Omental fat pad (tissue), 4 donors: ENCODE data around the gene CYP4Z1. TPM values are rescaled to one million over a fixed set of nuclear protein-coding genes. Genes with fewer than 3 reads are reported as not detected.
"Not testable (repeated sequence)": the region's sequence is repeated elsewhere in the genome, so short reads cannot be mapped to it uniquely, and the experiment has no call there.

ENCODE experiments used
- ATAC-seq: fragments of 150-250 bp; one replicate; pipeline ENCODE4 v1.9.1; 2016; ENCODE audit warnings: mild to moderate bottlenecking, moderate library complexity; ENCODE audit not compliant: low FRiP score
- DNase-seq: peaks from one replicate; pipeline ENCODE4 v3.0.0-alpha.2; 2019; ENCODE audit warnings: low spot score
- total RNA-seq, 4 donors: library from RNA; depleted of rRNA; stranded (reverse); fragments of >200 nt; gene quantifications; one replicate each; pipeline ENCODE4 v1.1.0, GENCODE V29; 2016
- TF ChIP-seq, protein P1 (sequence below), 3 donors: fragments of 450-650 bp; IDR thresholded peaks; one replicate each; pipeline ENCODE4 v1.5.1; 2016 to 2017; ENCODE audit warnings: antibody characterized with exemption in 3 of 3, mild to moderate bottlenecking in 3 of 3, moderate library complexity in 2 of 3

Gene CYP4Z1
- total RNA-seq, 4 donors from 2014 or later, result 2.5 to 14.0 (median 4.8) TPM

DNA sequence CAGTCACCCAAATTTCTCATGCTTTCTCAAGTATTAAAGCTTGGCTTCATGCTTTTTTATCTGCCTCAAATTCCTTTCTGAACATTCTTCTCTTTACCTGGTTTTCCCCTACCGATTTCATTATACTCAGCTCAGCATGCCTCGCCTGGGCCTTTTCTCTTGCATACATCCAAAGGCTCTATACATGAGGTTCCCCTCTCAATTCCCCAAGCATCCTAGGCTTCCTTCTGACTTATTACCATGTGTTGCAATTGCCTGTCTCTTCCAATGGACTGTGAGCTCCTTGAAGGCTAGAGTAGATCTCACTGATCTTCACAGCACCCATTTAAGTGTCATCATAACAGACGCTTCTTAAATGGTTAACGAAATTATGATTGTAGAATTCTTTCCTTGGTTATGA, 46.1 kb downstream of the CYP4Z1 start:
- TF ChIP-seq, protein P1, sequence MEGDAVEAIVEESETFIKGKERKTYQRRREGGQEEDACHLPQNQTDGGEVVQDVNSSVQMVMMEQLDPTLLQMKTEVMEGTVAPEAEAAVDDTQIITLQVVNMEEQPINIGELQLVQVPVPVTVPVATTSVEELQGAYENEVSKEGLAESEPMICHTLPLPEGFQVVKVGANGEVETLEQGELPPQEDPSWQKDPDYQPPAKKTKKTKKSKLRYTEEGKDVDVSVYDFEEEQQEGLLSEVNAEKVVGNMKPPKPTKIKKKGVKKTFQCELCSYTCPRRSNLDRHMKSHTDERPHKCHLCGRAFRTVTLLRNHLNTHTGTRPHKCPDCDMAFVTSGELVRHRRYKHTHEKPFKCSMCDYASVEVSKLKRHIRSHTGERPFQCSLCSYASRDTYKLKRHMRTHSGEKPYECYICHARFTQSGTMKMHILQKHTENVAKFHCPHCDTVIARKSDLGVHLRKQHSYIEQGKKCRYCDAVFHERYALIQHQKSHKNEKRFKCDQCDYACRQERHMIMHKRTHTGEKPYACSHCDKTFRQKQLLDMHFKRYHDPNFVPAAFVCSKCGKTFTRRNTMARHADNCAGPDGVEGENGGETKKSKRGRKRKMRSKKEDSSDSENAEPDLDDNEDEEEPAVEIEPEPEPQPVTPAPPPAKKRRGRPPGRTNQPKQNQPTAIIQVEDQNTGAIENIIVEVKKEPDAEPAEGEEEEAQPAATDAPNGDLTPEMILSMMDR (IDR thresholded peaks at IDR 0.05), result no peak
- no peak for ATAC-seq

DNA sequence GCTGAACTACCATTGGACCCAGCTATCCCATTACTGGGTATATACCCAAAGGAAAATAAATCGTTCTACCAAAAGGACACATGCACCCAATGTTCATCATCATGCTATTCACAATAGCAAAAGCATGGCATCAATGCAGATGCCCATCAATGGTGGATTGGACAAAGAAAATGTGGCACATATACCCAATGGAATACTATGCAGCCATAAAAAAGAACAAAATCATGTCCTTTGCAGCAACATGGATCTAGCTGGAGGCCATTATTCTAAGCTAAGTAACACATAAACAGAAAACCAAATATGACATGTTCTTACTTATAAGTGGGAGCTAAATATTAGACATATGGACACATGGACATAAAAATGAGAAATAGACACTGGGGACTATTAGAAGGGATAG, 54.0 kb downstream of the CYP4Z1 start:
- not testable (repeated sequence) for DNase-seq, ATAC-seq

More for the DNA sequence above, 46.1 kb downstream of the CYP4Z1 start:
- DNase-seq, result no peak

DNA sequence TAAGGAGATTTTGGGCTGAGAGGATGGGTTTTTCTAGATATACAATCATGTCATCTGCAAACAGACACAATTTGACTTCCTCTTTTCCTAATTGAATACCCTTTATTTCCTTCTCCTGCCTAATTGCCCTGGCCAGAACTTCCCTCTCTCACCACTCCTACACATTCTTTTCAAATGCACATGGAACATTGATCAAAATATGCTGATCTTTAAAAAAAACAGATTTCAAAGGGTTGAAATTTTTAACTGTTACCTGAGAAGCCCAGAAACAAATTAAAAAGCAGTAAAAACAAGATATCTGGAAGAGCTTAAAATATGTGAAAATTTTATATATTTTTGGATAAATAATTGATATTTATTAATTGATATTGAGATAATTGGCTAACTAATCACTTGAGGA, 57.8 kb downstream of the CYP4Z1 start:
- DNase-seq, ATAC-seq: not testable (repeated sequence)

DNA sequence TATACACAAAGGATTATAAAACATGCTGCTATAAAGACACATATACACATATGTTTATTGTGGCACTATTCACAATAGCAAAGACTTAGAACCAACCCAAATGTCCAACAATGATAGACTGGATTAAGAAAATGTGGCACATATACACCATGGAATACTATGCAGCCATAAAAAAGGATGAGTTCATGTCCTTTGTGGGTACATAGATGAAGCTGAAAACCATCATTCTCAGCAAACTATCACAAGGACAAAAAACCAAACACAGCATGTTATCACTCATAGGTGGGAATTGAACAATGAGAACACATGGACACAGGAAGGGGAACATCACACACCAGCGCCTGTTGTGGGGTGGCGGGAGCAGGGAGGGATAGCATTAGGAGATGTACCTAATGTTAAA, 60.0 kb downstream of the CYP4Z1 start:
- not testable (repeated sequence) for DNase-seq, ATAC-seq

DNA sequence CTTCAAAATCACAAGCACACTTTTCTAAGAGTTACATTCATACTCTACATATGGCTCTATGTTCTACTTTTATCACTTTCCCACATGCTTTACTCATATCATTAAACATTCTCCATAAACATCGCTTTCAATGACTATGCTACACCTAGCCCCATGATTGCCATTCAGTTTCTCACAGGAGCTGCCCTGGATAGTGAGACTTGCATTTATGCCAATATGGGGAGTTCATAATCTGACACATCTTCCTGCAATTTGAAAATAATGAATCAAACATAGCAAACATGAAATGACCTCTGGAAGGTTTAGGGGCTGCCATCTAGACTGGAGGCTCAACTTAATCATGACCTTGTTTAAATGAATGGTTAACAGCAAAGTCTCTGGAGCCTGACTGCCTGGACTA, 61.2 kb downstream of the CYP4Z1 start:
- TF ChIP-seq, protein P1 (IDR thresholded peaks at IDR 0.05), result no peak
- ATAC-seq (no peak), DNase-seq (no peak)

DNA sequence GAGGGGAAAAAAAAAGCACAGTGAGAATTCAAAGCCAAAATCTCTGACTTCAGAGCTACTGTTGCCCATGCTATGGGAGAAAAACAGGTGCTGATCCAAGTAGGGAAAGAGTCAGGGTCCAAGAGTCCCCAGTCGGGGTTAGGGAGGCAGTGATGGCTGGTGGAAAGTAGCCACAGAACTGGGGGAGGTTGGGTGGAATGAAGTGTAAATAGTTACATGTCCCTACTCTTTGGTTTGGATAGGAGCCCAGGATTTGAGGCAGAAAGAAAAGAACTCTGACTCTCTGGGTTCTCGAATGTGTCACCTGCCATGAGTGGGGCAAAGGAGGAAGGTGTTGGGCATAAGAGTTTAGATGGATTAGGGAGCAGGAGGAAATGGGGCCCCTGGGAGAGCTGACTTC, 61.8 kb downstream of the CYP4Z1 start:
- ATAC-seq, DNase-seq: not testable (repeated sequence)

DNA sequence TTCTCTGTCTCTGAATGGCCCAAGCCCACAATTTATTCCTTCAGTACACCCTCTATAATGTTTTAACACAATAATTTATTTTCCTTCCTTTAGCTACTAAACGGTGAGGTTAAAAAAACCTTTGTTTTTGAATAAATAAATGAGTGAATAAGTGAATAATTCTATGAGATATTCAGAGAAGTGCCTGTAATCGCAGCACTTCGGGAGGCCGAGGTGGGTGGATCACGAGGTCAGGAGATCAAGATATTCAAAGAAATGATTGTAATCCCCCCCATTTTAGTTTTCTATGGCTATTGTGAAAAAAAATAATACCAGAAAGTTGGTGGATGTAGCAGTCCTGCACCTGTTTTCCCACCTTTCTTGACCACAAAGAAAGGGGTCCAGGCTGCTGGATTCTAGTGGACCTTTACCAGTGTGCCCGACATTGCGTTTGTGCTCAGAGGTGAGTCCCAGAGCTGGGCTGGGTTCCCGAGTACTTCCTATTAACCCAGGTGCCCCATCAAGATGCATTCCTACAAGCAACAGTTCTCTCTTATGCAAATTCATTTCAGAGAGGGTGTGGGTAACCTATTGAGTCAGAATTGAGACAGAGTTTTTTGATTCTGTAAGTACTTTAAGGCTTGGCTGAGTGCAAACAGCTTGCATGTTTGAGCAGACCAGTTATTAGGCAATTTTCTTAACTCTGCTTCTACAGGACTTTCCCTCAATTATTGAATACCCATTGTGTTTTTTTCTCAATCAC, 62.6 kb downstream of the CYP4Z1 start:
- ATAC-seq, result not testable (repeated sequence)

DNA sequence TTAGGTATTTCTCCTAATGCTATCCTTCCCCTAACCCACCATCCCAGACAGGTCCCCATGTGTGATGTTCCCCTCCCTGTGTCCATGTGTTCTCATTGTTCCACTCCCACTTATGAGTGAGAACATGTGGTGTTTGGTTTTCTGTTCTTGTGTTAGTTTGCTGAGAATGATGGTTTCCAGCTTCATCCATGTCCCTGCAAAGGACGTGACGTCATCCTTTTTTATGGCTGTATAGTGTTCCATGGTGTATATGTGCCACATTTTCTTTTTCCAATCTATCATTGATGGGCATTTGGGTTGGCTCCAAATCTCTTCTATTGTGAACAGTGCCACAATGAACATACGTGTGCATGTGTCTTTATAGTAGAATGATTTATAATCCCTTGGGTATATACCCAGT, 65.6 kb downstream of the CYP4Z1 start:
- ATAC-seq, DNase-seq: not testable (repeated sequence)

More for the DNA sequence above, 62.6 kb downstream of the CYP4Z1 start:
- DNase-seq, result not testable (repeated sequence)

DNA sequence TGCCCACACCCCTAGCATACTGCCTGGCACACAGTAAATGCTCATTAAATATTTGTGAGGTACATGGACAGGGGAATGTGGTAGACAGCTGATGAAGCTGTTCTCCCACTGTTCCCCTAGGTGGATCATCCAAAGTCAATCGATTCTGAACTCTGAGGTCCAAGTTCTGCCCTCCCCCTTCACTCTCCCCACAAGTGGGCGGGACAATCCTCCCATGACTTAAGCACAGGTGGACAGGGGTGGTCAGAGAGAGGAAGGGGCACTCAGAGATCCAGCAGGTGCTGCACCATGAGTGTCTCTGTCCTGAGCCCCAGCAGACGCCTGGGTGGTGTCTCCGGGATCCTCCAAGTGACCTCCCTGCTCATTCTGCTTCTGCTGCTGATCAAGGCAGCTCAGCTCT, 70.2 kb downstream of the CYP4Z1 start, which contains the start of gene CYP4A22:
Gene CYP4A22, plus strand, starts transcription at position 244 of the 400 bp plus-strand sequence. Its CDS starts 45 bp downstream, at position 289.
- DNase-seq, result no peak
- TF ChIP-seq, protein P1 (IDR thresholded peaks at IDR 0.05), result no peak
- no peak for ATAC-seq

DNA sequence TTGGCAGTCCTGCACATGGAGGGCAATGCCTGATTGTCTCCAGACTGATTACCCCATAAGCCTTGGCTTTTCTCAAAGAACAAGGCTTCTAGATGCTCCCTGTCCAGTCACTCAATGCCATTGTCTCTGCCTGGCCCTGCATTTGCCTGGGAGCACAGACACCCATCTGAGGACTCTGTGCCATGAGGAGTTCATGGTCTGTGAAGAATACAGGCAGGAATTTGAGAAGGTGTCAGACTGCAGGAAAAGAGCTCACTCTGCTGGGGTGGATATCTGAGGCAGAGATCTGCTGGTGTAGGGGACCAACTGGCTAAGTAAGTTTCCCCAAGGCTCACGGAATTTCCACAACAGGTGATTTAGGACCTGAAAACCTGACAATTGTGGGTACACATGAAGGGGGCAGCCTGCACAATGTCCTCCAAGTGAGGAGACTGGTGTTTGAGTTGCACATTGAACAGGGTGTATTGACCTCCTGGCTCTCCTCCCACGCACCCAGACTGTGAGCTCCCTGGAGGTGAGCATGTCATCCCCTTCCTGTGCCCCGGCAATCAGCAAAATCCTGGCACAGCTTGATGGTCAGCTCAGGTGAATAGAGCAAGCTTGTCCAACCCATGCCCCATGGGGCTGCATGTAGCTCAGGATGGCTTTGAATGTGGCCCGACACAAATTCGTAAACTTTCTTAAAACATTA, 71.0 kb downstream of the CYP4Z1 start:
- ATAC-seq, result no peak
- TF ChIP-seq, protein P1 (IDR thresholded peaks at IDR 0.05), result no peak
- no peak for DNase-seq

DNA sequence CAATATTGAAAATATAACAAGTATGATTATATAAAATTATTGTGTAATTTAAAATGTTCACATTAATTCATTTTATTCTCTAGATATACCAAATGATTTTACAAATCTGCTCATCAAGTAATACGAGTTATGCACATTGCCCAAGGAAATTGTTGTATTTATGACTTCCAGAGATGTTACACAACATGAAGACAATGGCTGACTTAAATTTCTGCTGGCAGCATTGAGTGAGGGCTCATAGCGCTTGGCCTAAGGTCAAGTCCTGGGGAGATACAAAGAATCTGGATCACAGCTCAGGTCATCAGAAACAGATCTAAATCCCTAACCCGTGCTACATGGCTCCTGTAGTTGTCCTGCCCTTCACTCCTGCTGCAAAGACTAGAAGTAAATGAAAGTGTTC, 73.3 kb downstream of the CYP4Z1 start:
- not testable (repeated sequence) for ATAC-seq, DNase-seq

DNA sequence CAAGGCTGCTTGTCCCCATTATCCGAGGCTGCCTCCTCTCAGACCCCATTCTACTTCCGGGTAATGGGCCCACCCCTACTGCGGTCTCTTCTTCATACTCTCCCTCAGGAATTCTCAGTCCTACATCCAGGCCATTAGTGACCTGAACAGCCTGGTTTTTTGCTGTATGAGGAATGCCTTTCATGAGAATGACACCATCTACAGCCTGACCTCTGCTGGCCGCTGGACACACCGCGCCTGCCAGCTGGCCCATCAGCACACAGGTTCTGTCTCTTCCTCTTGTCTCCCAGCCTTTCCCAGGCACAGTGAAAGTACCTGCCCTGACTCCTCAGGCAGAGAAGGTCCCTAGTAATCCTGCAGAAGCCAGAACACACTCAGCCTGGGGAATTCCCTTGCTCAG, 76.6 kb downstream of the CYP4Z1 start:
- ATAC-seq, DNase-seq: not testable (repeated sequence)

DNA sequence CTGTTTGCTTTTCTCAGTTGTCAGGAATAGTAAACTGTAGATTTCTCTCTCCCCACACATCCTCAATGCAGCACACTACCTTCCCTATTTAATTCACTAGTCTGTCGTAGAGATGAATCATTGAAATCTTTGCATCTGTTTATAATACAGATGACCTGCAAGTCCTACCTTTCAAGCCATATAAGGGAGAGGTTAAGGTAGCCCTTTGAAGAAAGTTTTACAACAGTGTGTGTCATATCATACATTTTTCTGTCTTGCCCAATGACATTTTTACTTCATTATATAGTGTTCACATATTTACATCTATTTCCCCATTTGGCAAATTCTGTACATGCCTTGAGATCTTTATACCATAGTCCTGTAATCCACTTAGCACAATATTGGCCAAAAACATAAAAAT, 79.5 kb downstream of the CYP4Z1 start:
- not testable (repeated sequence) for ATAC-seq, DNase-seq
